Panc1 (cell line): Measurements from ENCODE around the gene FBLN1. TPM values are rescaled to one million over a fixed set of nuclear protein-coding genes. Genes with fewer than 3 reads are reported as not detected.

ENCODE experiments used
- ATAC-seq: fragments of 200-7000 bp; cut with Tn5 transposase; 2 replicates; pipeline ENCODE4 v1.9.1; 2020; ENCODE audit warnings: mild to moderate bottlenecking, moderate library complexity
- BruUV-seq: library from RNA; stranded (reverse); fragments of 400-500 nt; replicated peaks from 2 replicates; lab custom pipeline; 2021; lab: Mats Ljungman, UMichigan
- CTCF ChIA-PET: fragments of 300-600 bp; sonication (Branson Sonifier 250); formaldehyde crosslinking; loops from one replicate; lab custom pipeline; 2022; ENCODE audit warnings: antibody characterized with exemption; lab: Charles Lee
- POLR2A ChIA-PET: fragments of 300-600 bp; sonication (Branson Sonifier 250); formaldehyde crosslinking; loops from one replicate; lab custom pipeline; 2022; ENCODE audit warnings: antibody characterized with exemption; lab: Charles Lee
- DNase-seq: peaks from one replicate; pipeline ENCODE4 v3.0.0-alpha.2; 2010; ENCODE audit warnings: low read depth, low spot score
- H3K27ac ChIP-seq: 2 replicates; pipeline ENCODE4 v1.5.1; 2011; ENCODE audit warnings: mild to moderate bottlenecking, low read length, inconsistent platforms
- H3K27me3 ChIP-seq: fragments of 200-500 bp; sonication (Bioruptor generic); 2 replicates; pipeline ENCODE4 v1.6.0; 2014; ENCODE audit warnings: low read length, inconsistent platforms; ENCODE audit not compliant: control insufficient read depth, insufficient read depth
- H3K36me3 ChIP-seq: fragments of 200-500 bp; sonication (Bioruptor generic); 2 replicates; pipeline ENCODE4 v1.5.1; 2014; ENCODE audit warnings: inconsistent platforms, mild to moderate bottlenecking, low read length, moderate library complexity; ENCODE audit not compliant: control insufficient read depth, insufficient read depth
- H3K4me1 ChIP-seq: 2 replicates; pipeline ENCODE4 v1.5.1; 2011; ENCODE audit warnings: inconsistent platforms, mild to moderate bottlenecking, low read length, moderate library complexity; ENCODE audit not compliant: control insufficient read depth, insufficient read depth
- H3K4me3 ChIP-seq, 2 experiments: 2 replicates each; pipeline ENCODE4 v1.5.1; 2011 to 2012; ENCODE audit warnings: low read depth in 2 of 2, low read length in 2 of 2, mild to moderate bottlenecking in 2 of 2, inconsistent platforms in 1 of 2, moderate library complexity in 1 of 2
- H3K9me3 ChIP-seq: fragments of 200-500 bp; sonication (Bioruptor generic); 2 replicates; pipeline ENCODE4 v1.5.1; 2014; ENCODE audit warnings: low read depth, mild to moderate bottlenecking, inconsistent platforms, low read length, moderate library complexity; ENCODE audit not compliant: control insufficient read depth, insufficient read depth
- CTCF ChIP-seq: fragments of 450-650 bp; IDR thresholded peaks from 2 replicates; pipeline ENCODE4 v1.5.1; 2017; ENCODE audit warnings: mild to moderate bottlenecking
- POLR2AphosphoS5 ChIP-seq: IDR thresholded peaks from 2 replicates; pipeline ENCODE4 v1.6.1; 2012; ENCODE audit warnings: mild to moderate bottlenecking, low read depth, low read length, moderate library complexity
- REST ChIP-seq, 2 experiments: IDR thresholded peaks; 2 replicates each; pipeline ENCODE4 v1.6.1; 2011 to 2012; ENCODE audit warnings: low read depth in 2 of 2, control low read depth in 1 of 2, low read length in 1 of 2, mild to moderate bottlenecking in 1 of 2, moderate library complexity in 1 of 2; ENCODE audit not compliant: insufficient read depth in 1 of 2
- SIN3A ChIP-seq: IDR thresholded peaks from 2 replicates; pipeline ENCODE4 v1.6.1; 2012; ENCODE audit warnings: low read depth, mild to moderate bottlenecking, low read length, moderate library complexity, borderline replicate concordance; ENCODE audit not compliant: insufficient read depth
- TCF7L2 ChIP-seq: IDR thresholded peaks from 2 replicates; pipeline ENCODE4 v1.6.1; 2011; ENCODE audit warnings: mild to moderate bottlenecking, low read depth, low read length, inconsistent platforms
- in situ Hi-C: cut with HindIII; loops from 2 replicates; pipeline ENCODE4 v1.10.0; 2016; ENCODE audit warnings: low sequenced_read_pairs, low pct_unique_long_range_greater_than_20kb
- intact Hi-C: fragments of 100-400 bp; cut with micrococcal nuclease; formaldehyde crosslinking; loops from one replicate; pipeline ENCODE4 v1.10.0; 2022; ENCODE audit not compliant: unreplicated experiment
- total RNA-seq: library from RNA; stranded (reverse); gene quantifications from one replicate; pipeline ENCODE4 v1.2.1, GENCODE V29; 2021; ENCODE audit not compliant: unreplicated experiment

The FBLN1 gene
- total RNA-seq, 1 experiment from 2014 or later: 143 TPM

GRCh38 chr22:45585946-45586540 lies 83.4 kb downstream of the FBLN1 start:
- H3K4me3 ChIP-seq: no peak overlapping the region
- no peaks in the 10 kb centered on the region for H3K9me3 ChIP-seq
- H3K27me3 ChIP-seq: no peaks in the 10 kb centered on the region
- BruUV-seq: no TSS peak
- H3K27ac ChIP-seq: no peak overlapping the region
- intact Hi-C loops: no loop called here
- ChIA-PET CTCF (no interaction called here), POLR2A (no interaction called here)
- DNase-seq: no peak
- no peak for ATAC-seq
- no peaks in the 10 kb centered on the region for H3K36me3 ChIP-seq
- no peaks in the 10 kb centered on the region for H3K4me1 ChIP-seq
- in situ Hi-C loops: no loop called here
- no peak for TF ChIP-seq CTCF
- TF ChIP-seq TCF7L2: no peak
- TF ChIP-seq REST (IDR thresholded peaks at IDR 0.05; ENCODE audit: insufficient read depth in 1 of 2, low read depth in 2 of 2, low read length in 1 of 2): no peak
- no peak for TF ChIP-seq SIN3A
- no peak for TF ChIP-seq POLR2AphosphoS5

GRCh38 chr22:45586651-45587405 lies 84.1 kb downstream of the FBLN1 start:
- Histone ChIP-seq H3K9me3 (no peaks in the 10 kb centered on the region), H3K27me3 (no peaks in the 10 kb centered on the region), H3K27ac (no peak overlapping the region), H3K4me3 (no peak overlapping the region), H3K4me1 (no peaks in the 10 kb centered on the region), H3K36me3 (no peaks in the 10 kb centered on the region)
- intact Hi-C loops: no loop called here
- no peak for ATAC-seq
- no TSS peak for BruUV-seq
- ChIA-PET POLR2A (no interaction called here), CTCF (no interaction called here)
- TF ChIP-seq SIN3A (no peak), CTCF (no peak), TCF7L2 (no peak), REST (IDR thresholded peaks at IDR 0.05; ENCODE audit: insufficient read depth in 1 of 2, low read depth in 2 of 2, low read length in 1 of 2) (no peak), POLR2AphosphoS5 (no peak)
- no peak for DNase-seq
- in situ Hi-C loops: no loop called here
